IPS-18a (cell line): ENCODE measurements around the gene HCN2.
A peak's percentile ranks its signal among the peaks of the same experiment; 100 is the strongest.

Source experiments
- H3K27ac ChIP-seq: one replicate; pipeline ENCODE4 v1.5.1; 2013; ENCODE audit warnings: low read length
- H3K27me3 ChIP-seq: one replicate; pipeline ENCODE4 v1.6.1; 2013; ENCODE audit warnings: mild to moderate bottlenecking, low read length; ENCODE audit not compliant: control insufficient read depth, insufficient read depth
- H3K36me3 ChIP-seq: one replicate; pipeline ENCODE4 v1.6.1; 2013; ENCODE audit warnings: low read depth, low read length; ENCODE audit not compliant: control insufficient read depth
- H3K4me1 ChIP-seq: one replicate; pipeline ENCODE4 v1.6.1; 2013; ENCODE audit warnings: low read depth, low read length; ENCODE audit not compliant: control insufficient read depth
- H3K4me3 ChIP-seq: one replicate; pipeline ENCODE4 v1.5.1; 2013; ENCODE audit warnings: low read length
- H3K9ac ChIP-seq: one replicate; pipeline ENCODE4 v1.6.1; 2013; ENCODE audit warnings: mild to moderate bottlenecking, low read length, moderate library complexity
- H3K9me3 ChIP-seq: one replicate; pipeline ENCODE4 v1.6.1; 2013; ENCODE audit warnings: low read depth, low read length; ENCODE audit not compliant: control insufficient read depth

Gene HCN2

GRCh38 chr19:572743-573518 lies 16.8 kb upstream of the HCN2 start:
- Histone ChIP-seq H3K9ac (peak overlapping the region; percentile 90), H3K4me3 (peak overlapping the region; percentile 90), H3K9me3 (no peaks in the 10 kb centered on the region), H3K27me3 (peaks cover 8% of the 10 kb centered on the region), H3K27ac (peak overlapping the region; percentile 78), H3K4me1 (peaks cover 15% of the 10 kb centered on the region), H3K36me3 (no peaks in the 10 kb centered on the region)

DNA sequence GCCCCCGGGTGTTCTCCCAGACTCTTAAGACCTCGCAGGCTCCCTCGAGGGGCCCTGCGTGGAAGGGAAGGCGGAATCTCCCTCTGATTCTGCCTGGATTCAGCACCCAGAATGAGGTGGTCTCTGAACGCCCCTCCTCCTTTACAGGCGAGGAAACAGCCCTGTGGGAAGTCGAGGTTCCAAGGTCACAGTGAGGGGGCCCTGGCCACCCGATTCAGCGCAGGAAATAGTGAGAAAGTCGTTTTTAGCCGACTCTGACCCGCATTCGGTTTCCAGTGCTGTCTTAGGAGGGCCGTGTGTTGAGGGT lies 16.2 kb upstream of the HCN2 start:
- Histone ChIP-seq H3K9ac (peak overlapping the region; percentile 90), H3K36me3 (peaks cover 4% of the 10 kb centered on the region), H3K27ac (peak overlapping the region; percentile 51), H3K27me3 (peaks cover 8% of the 10 kb centered on the region), H3K4me1 (peaks cover 15% of the 10 kb centered on the region), H3K4me3 (peak overlapping the region; percentile 90), H3K9me3 (no peaks in the 10 kb centered on the region)

DNA sequence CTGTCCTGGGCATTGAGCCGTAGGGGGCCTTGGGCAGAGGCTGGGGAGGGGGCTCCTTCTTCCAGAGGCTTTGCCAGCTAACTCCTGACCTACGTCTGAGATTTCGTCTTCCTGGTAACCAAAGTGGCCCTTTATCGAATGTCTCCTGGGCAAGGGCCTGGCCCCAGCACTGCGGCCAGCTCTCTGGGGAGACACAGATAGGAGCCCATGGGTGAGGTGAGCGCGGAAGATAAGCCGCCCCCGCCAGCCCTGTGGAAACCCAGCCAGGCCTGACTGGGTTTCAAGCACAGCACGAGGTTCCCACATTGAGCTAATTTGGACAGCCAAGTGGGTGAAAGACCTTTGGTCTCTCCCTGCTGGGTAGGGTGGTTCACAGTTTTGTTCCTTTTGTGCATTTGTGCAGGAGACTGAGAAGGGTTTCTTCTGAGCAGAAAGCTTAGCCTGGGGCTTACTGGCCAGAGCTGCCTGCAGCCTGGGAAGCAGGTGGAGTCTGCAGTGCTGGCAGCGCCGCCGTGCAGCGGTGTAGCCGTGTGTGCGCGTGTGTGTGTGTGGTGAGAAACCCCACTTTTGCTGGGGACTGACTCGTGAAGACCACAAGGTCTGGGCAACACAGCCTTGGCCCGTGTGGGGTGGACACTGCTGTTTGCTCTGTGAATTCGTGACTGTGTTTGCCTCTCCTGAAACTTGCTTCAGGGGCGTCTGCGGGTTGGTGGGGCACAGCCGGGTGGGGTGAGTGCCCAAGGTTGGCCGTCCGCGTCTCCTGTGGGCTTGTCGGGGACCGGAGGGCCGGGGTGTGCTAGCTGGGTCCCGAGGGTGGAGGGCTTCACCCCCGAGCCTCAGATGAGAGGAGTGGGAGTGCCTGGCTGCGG lies 14.8 kb upstream of the HCN2 start:
- Histone ChIP-seq H3K36me3 (peaks cover 10% of the 10 kb centered on the region), H3K27me3 (peaks cover 8% of the 10 kb centered on the region), H3K27ac (no peak overlapping the region), H3K4me1 (peaks cover 13% of the 10 kb centered on the region), H3K9ac (peak overlapping the region; percentile 3), H3K9me3 (no peaks in the 10 kb centered on the region), H3K4me3 (peak overlapping the region; percentile 43)

DNA sequence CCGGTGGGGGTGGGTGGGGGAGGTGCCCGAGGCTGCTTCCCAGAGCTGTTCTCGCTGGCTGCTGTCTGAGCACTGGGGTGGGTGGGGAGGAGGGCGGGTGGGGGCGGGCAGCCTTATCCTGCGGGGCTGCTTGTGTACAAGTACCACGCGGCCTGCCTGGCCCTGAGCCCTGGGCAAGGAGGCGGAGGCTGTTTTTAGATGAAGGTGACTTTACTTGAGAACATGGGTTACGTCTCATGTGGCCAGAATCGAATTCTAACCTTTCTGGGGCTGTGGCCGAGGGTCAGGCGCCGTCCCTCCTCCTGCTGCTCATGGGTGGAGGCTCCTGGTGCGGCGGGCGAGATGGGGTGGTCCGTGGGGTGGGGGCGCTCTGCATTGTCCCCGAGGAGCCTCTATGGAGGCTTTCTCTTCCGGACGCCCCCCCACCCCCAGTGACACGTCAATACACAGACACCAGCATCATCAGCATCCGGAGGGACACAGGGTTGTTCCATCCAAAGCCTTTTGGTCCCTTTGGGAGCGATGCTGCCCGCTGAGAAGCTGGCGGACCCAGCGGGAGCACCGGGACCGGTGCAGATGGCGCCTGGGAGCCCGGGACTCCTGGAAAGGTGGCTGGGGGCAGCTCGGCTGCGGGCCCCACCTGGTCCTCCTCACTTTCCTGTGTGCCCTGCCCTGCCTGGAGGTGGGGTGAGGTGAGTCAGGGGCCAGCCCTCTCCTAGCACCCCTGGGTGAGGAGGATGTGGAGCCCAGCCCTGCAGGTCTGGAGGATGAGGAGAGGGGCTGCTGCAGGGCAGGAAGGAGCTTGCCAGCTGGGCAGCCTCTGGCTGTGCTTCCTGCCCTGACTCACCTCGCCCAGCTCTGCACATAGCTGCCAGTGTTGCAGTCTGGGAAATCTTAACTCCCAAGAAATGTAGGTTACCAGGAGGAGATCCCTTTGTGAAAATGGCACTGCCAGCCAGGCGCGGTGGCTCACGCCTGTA lies 13.9 kb upstream of the HCN2 start:
- H3K4me3 ChIP-seq: peak overlapping the region; percentile 43

GRCh38 chr19:576768-577438 lies 12.8 kb upstream of the HCN2 start:
- H3K27ac ChIP-seq: no peak overlapping the region

More for the DNA sequence above, 13.9 kb upstream of the HCN2 start:
- Histone ChIP-seq H3K27me3 (peaks cover 6% of the 10 kb centered on the region), H3K9ac (no peak overlapping the region), H3K36me3 (peaks cover 17% of the 10 kb centered on the region), H3K4me1 (peaks cover 9% of the 10 kb centered on the region), H3K27ac (no peak overlapping the region), H3K9me3 (no peaks in the 10 kb centered on the region)

GRCh38 chr19:577439-578392 lies 12.0 kb upstream of the HCN2 start:
- H3K4me3 ChIP-seq: no peak overlapping the region
- H3K36me3 ChIP-seq: peaks cover 29% of the 10 kb centered on the region
- peaks cover 9% of the 10 kb centered on the region for H3K4me1 ChIP-seq
- no peaks in the 10 kb centered on the region for H3K27me3 ChIP-seq
- no peak overlapping the region for H3K9ac ChIP-seq
- no peaks in the 10 kb centered on the region for H3K9me3 ChIP-seq
- no peak overlapping the region for H3K27ac ChIP-seq

More at GRCh38 chr19:576768-577438, 12.8 kb upstream of the HCN2 start:
- Histone ChIP-seq H3K27me3 (no peaks in the 10 kb centered on the region), H3K9me3 (no peaks in the 10 kb centered on the region), H3K9ac (no peak overlapping the region), H3K36me3 (peaks cover 25% of the 10 kb centered on the region), H3K4me1 (peaks cover 9% of the 10 kb centered on the region), H3K4me3 (no peak overlapping the region)

DNA sequence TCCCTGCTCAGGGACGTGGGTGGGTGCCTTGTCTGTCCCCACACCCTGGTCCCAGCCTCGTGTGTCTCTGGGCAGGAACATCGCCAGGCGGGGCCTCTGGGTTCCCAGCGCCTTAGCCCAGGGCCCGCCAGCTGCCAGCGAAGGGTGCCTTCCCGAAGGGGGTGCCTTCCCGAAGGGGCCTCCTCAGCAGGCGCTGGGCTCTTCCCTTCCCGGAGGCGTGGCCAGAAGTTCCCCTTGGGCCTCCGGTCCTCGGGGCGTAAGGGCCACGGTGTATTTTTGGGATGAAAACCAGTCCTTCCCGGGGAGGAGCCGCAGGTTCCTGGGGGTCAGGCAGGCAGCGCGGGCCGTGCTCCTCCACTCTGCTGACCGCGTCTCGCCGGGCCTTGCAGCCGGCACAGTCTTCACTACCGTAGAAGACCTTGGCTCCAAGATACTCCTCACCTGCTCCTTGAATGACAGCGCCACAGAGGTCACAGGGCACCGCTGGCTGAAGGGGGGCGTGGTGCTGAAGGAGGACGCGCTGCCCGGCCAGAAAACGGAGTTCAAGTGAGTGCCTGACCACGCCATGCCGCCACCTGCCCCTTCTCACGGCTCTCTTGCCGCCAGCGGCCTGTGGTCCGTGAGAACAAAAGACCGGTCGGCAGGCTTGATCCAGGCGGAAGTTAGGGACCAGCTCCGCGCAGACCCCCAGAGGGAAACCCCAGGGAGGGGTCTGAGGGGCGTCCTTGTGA lies 10.4 kb upstream of the HCN2 start:
- H3K36me3 ChIP-seq: peaks cover 33% of the 10 kb centered on the region
- H3K27ac ChIP-seq: no peak overlapping the region
- H3K4me3 ChIP-seq: no peak overlapping the region
- no peak overlapping the region for H3K9ac ChIP-seq
- H3K9me3 ChIP-seq: no peaks in the 10 kb centered on the region
- H3K27me3 ChIP-seq: no peaks in the 10 kb centered on the region
- peaks cover 9% of the 10 kb centered on the region for H3K4me1 ChIP-seq

GRCh38 chr19:579842-580155 lies 9.9 kb upstream of the HCN2 start:
- Histone ChIP-seq H3K36me3 (peaks cover 33% of the 10 kb centered on the region), H3K27ac (no peak overlapping the region), H3K9ac (no peak overlapping the region), H3K9me3 (no peaks in the 10 kb centered on the region), H3K27me3 (no peaks in the 10 kb centered on the region), H3K4me1 (peaks cover 4% of the 10 kb centered on the region), H3K4me3 (no peak overlapping the region)

- H3K4me3 ChIP-seq: no peak overlapping the region
- H3K27ac ChIP-seq: no peak overlapping the region
- no peaks in the 10 kb centered on the region for H3K4me1 ChIP-seq
- H3K27me3 ChIP-seq: no peaks in the 10 kb centered on the region
- peaks cover 33% of the 10 kb centered on the region for H3K36me3 ChIP-seq
- no peaks in the 10 kb centered on the region for H3K9me3 ChIP-seq
- H3K9ac ChIP-seq: no peak overlapping the region
Measured at GRCh38 chr19:580274-580835, 9.3 kb upstream of the HCN2 start.
